LNCAP (cell line): Measurements from ENCODE around the gene SDK1.

Experiments
- CTCF ChIP-seq: fragments of 450-650 bp; IDR thresholded peaks from 2 replicates; pipeline ENCODE4 v1.5.1; 2017; ENCODE audit warnings: mild to moderate bottlenecking

Gene SDK1

DNA sequence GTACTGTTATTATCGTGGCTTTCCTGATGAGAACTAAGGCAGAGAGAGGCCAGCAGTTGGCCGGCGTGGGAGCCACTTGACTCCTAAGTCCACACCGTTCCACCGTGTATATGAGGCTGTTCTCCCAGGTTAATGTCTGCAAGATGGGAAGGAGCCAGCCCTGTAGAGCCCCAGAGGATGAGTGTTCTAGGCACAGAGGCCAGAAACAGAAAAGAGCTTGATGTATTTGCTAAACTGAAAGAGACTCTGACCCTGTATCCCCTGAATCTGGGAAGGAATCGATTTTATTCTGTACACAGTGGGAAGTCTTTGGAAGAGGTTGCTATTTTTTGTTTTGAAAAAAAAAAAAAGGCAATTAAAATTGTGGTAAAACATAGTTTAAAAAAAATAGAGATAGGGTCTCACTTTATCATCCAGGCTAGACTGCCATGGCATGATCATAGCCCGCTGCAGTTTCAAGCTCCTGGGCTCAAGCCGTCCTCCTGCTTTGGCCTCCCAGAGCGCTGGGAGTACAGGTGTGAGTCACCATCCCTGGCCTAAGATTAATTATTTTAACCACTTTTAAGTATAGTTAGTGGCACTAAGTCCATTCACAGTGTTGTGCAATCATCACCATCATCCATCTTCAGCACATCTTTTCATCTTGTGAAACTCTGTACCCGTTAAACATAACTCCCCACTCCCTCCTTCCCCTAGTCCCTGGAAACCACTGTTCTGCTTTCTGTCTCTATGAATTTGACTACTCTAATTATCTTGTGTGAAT lies 348.8 kb downstream of the SDK1 start:
- TF ChIP-seq CTCF: no peak

GRCh38 chr7:3650844-3651243 lies 349.8 kb downstream of the SDK1 start:
- no peak for TF ChIP-seq CTCF

DNA sequence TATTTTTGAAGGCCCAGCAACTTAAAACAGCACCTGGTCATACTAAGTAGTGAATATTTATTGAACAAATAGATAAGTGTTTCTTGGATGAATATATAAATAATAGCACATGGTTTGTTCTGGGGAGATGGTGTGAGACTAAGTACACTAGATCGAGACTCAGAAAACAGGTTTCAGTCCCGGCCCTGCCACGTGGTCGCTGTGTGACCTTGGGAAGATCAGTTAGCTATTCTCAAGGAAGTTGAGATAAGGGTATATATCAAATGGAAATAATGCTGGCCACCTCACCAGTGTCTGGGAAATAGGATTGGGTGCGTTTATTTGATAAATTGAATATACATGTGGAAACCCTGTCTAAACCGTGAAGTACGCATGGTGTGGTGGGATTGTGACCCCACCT lies 354.6 kb downstream of the SDK1 start:
- no peak for TF ChIP-seq CTCF

GRCh38 chr7:3657206-3657605 lies 356.2 kb downstream of the SDK1 start:
- TF ChIP-seq CTCF: no peak

- TF ChIP-seq CTCF: no peak
These were observed 367.7 kb downstream of the SDK1 start for GRCh38 chr7:3668743-3669142.

DNA sequence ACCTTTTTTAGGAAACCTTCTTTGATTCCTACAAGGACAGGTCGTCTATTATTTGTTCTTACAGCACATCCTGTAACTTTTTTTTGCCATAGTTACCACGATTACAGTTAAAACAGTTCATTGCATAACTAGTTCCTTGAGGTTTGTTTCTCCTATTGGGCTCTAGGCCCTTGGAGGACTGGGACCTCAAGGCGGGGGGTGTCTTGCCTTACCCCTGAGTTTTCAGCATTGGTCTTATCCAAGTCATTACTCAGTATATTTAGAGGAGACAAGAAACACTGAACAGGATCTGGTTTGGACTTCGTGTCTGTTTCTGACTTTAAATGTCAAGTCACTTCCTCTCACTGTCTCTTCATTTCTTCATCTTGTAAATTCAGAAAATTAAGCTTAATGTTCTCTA lies 369.8 kb downstream of the SDK1 start:
- no peak for TF ChIP-seq CTCF

DNA sequence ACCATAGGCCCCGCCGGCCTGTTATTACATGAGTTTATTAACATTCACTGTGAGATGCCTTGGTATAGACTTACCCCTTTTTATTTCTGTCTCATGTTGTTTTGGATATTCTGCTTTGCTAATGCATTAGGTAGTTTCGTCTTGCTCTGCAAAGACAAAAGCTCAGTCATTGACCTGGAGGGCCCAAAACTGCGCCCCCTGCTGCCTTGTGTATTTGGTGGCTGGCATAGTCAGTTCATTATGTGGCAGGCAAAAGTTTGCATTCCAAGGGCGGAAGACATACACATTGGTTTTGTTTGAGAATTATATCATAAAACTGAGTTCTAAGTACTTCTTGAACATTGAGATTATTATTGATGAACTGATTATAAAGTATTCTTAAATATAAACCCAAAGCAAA lies 372.5 kb downstream of the SDK1 start:
- peak; percentile 53 for TF ChIP-seq CTCF
